Lower lobe of right lung (tissue), 2 donors: ENCODE data around the gene MDFIC2. TPM values are rescaled to one million over a fixed set of nuclear protein-coding genes. Genes with fewer than 3 reads are reported as not detected.

ENCODE experiments used
- ATAC-seq, 2 donors: fragments of 200-7000 bp; cut with Tn5 transposase; one replicate each; pipeline ENCODE4 v1.9.1; 2020 to 2022; ENCODE audit warnings: mild to moderate bottlenecking in 2 of 2, moderate library complexity in 2 of 2
- DNase-seq: peaks from one replicate; pipeline ENCODE4 v3.0.0-alpha.2; 2020
- H3K27ac ChIP-seq: fragments of 200-600 bp; one replicate; pipeline ENCODE4 v1.8.0; 2022
- H3K27me3 ChIP-seq: fragments of 200-600 bp; one replicate; pipeline ENCODE4 v1.8.0; 2022; ENCODE audit warnings: low read depth
- H3K36me3 ChIP-seq: fragments of 200-600 bp; one replicate; pipeline ENCODE4 v1.8.0; 2022; ENCODE audit warnings: mild to moderate bottlenecking
- H3K4me1 ChIP-seq: fragments of 200-600 bp; one replicate; pipeline ENCODE4 v1.8.0; 2022
- H3K4me3 ChIP-seq: fragments of 200-600 bp; one replicate; pipeline ENCODE4 v1.8.0; 2022; ENCODE audit warnings: mild to moderate bottlenecking
- H3K9me3 ChIP-seq: fragments of 200-600 bp; one replicate; pipeline ENCODE4 v1.8.0; 2022
- CTCF ChIP-seq: fragments of 200-600 bp; IDR thresholded peaks from one replicate; pipeline ENCODE4 v1.8.0; 2022; ENCODE audit warnings: antibody characterized with exemption, mild to moderate bottlenecking
- intact Hi-C: fragments of 100-400 bp; cut with DNase I; formaldehyde crosslinking; loops from one replicate; pipeline ENCODE4 v1.11.0; 2022
- long read RNA-seq: library from polyadenylated mRNA; unstranded; transcript quantifications from one replicate; pipeline ENCODE4 v2.0.0, GENCODE V29; 2021
- total RNA-seq: library from RNA; stranded (reverse); fragmentation: NEBNext Ultra II Directional; extraction: Animal tissue kit (Norgen Biotek cat#: 25700); gene quantifications from one replicate; pipeline ENCODE4 v1.2.1, GENCODE V29; 2021
- donor health status: DM: no; HTN: yes; CAD: no; lungs with severe emphysema.

MDFIC2 gene
- not detected for total RNA-seq
- long read RNA-seq = 0 reads

- Histone ChIP-seq H3K27me3 (no peaks in the 10 kb centered on the region), H3K27ac (no peak within 1 kb of the TSS), H3K4me1 (no peaks in the 10 kb centered on the region), H3K36me3 (no peaks in the 10 kb centered on the region), H3K4me3 (no peak within 1 kb of the TSS), H3K9me3 (no peaks in the 10 kb centered on the region)
- no peak for DNase-seq
- intact Hi-C loops = no loop called here
- TF ChIP-seq CTCF = no peak
- no peak for ATAC-seq
Measured at GRCh38 chr3:70312336-70312735, at the start of gene MDFIC2. Gene MDFIC2, minus strand, starts transcription at chr3:70312638. Its CDS starts 665 bp downstream, at chr3:70311973.

- no peaks in the 10 kb centered on the region for H3K36me3 ChIP-seq
- no peak for TF ChIP-seq CTCF
- ATAC-seq (no peak), DNase-seq (no peak)
- H3K4me1 ChIP-seq = no peaks in the 10 kb centered on the region
- intact Hi-C loops = no loop called here
- no peak overlapping the region for H3K4me3 ChIP-seq
- H3K9me3 ChIP-seq = no peaks in the 10 kb centered on the region
- no peaks in the 10 kb centered on the region for H3K27me3 ChIP-seq
- no peak overlapping the region for H3K27ac ChIP-seq
Measured at GRCh38 chr3:70360979-70361760, 48.7 kb upstream of the MDFIC2 start.

- intact Hi-C loops = no loop called here
- Histone ChIP-seq H3K27ac (no peak overlapping the region), H3K4me3 (no peak overlapping the region), H3K36me3 (no peaks in the 10 kb centered on the region), H3K27me3 (no peaks in the 10 kb centered on the region), H3K4me1 (no peaks in the 10 kb centered on the region), H3K9me3 (no peaks in the 10 kb centered on the region)
- DNase-seq (no peak), ATAC-seq (no peak)
- no peak for TF ChIP-seq CTCF
Measured at GRCh38 chr3:70359711-70360110, 47.3 kb upstream of the MDFIC2 start.

GRCh38 chr3:70358978-70359580, 46.6 kb upstream of the MDFIC2 start:
- Histone ChIP-seq H3K4me1 (no peaks in the 10 kb centered on the region), H3K36me3 (no peaks in the 10 kb centered on the region), H3K9me3 (no peaks in the 10 kb centered on the region), H3K27ac (no peak overlapping the region), H3K27me3 (no peaks in the 10 kb centered on the region), H3K4me3 (no peak overlapping the region)
- ATAC-seq (peak in 1 of 2 donors; percentile 40), DNase-seq (no peak)
- peak; percentile 59 for TF ChIP-seq CTCF
- intact Hi-C loops = no loop called here

- no peak overlapping the region for H3K4me3 ChIP-seq
- no peaks in the 10 kb centered on the region for H3K9me3 ChIP-seq
- H3K27ac ChIP-seq = no peak overlapping the region
- H3K36me3 ChIP-seq = no peaks in the 10 kb centered on the region
- H3K4me1 ChIP-seq = no peaks in the 10 kb centered on the region
- DNase-seq = no peak
- intact Hi-C loops = no loop called here
- TF ChIP-seq CTCF = no peak
- ATAC-seq = no peak
- H3K27me3 ChIP-seq = no peaks in the 10 kb centered on the region
Measured at GRCh38 chr3:70352215-70352614, 39.8 kb upstream of the MDFIC2 start.
